Stimulated activated CD4-positive, alpha-beta T cell treated with anti-CD3 and anti-CD28 coated beads, Interleukin-15, amount 100 ng/mL, for 1 hour (primary cell): Measurements from ENCODE around the gene TYW1B.
"Not testable (repeated sequence)": the region's sequence is repeated elsewhere in the genome, so short reads cannot be mapped to it uniquely, and the experiment has no call there.

Source experiments
- DNase-seq, 2 donors: peaks; one replicate each; pipeline ENCODE4 v3.0.0-alpha.2; 2020; ENCODE audit warnings: low read depth in 1 of 2, low spot score in 1 of 2

TYW1B gene

GRCh38 chr7:72705693-72706092 is 122.3 kb downstream of the TYW1B start:
- not testable (repeated sequence) for DNase-seq

- no peak for DNase-seq
Observed at GRCh38 chr7:72704894-72705293, 123.1 kb downstream of the TYW1B start.

GRCh38 chr7:72700548-72700947 is 127.5 kb downstream of the TYW1B start:
- not testable (repeated sequence) for DNase-seq

GRCh38 chr7:72697066-72697465 is 130.9 kb downstream of the TYW1B start:
- not testable (repeated sequence) for DNase-seq

GRCh38 chr7:72696643-72697042 is 131.4 kb downstream of the TYW1B start:
- not testable (repeated sequence) for DNase-seq

- DNase-seq = not testable (repeated sequence)
Observed at GRCh38 chr7:72695482-72695881, 132.5 kb downstream of the TYW1B start.

- not testable (repeated sequence) for DNase-seq
Observed at GRCh38 chr7:72691442-72691841, 136.6 kb downstream of the TYW1B start.

- DNase-seq = not testable (repeated sequence)
Observed at GRCh38 chr7:72690177-72690576, 137.8 kb downstream of the TYW1B start.

GRCh38 chr7:72689344-72689743 is 138.7 kb downstream of the TYW1B start:
- not testable (repeated sequence) for DNase-seq

GRCh38 chr7:72681211-72681610 is 146.8 kb downstream of the TYW1B start:
- not testable (repeated sequence) for DNase-seq

- DNase-seq = not testable (repeated sequence)
Observed at GRCh38 chr7:72676880-72677279, 151.1 kb downstream of the TYW1B start.

GRCh38 chr7:72676086-72676690 is 151.8 kb downstream of the TYW1B start:
- not testable (repeated sequence) for DNase-seq

- not testable (repeated sequence) for DNase-seq
Observed at GRCh38 chr7:72675686-72676085, 152.3 kb downstream of the TYW1B start.

- no peak for DNase-seq
Observed at GRCh38 chr7:72674394-72674793, 153.6 kb downstream of the TYW1B start.

- not testable (repeated sequence) for DNase-seq
Observed at GRCh38 chr7:72670850-72671249, 157.2 kb downstream of the TYW1B start.

- DNase-seq = not testable (repeated sequence)
Observed at GRCh38 chr7:72668435-72668834, 159.6 kb downstream of the TYW1B start.

GRCh38 chr7:72667049-72667448 is 161.0 kb downstream of the TYW1B start:
- DNase-seq = not testable (repeated sequence)

GRCh38 chr7:72648574-72648973 is 179.4 kb downstream of the TYW1B start:
- not testable (repeated sequence) for DNase-seq

- not testable (repeated sequence) for DNase-seq
Observed at GRCh38 chr7:72643708-72644107, 184.3 kb downstream of the TYW1B start.

GRCh38 chr7:72641485-72642248 is 186.3 kb downstream of the TYW1B start:
- not testable (repeated sequence) for DNase-seq

GRCh38 chr7:72640740-72641139 is 187.3 kb downstream of the TYW1B start:
- DNase-seq = not testable (repeated sequence)

- not testable (repeated sequence) for DNase-seq
Observed at GRCh38 chr7:72635273-72635908, 192.6 kb downstream of the TYW1B start.
